Measurements from ENCODE around the gene GRM7. TPM values are rescaled to one million over a fixed set of nuclear protein-coding genes. Genes with fewer than 3 reads are reported as not detected.

GRM7 gene
- total and polyA plus RNA-seq, 2 experiments from 2014 or later: 1.7 to 2.7 TPM

DNA sequence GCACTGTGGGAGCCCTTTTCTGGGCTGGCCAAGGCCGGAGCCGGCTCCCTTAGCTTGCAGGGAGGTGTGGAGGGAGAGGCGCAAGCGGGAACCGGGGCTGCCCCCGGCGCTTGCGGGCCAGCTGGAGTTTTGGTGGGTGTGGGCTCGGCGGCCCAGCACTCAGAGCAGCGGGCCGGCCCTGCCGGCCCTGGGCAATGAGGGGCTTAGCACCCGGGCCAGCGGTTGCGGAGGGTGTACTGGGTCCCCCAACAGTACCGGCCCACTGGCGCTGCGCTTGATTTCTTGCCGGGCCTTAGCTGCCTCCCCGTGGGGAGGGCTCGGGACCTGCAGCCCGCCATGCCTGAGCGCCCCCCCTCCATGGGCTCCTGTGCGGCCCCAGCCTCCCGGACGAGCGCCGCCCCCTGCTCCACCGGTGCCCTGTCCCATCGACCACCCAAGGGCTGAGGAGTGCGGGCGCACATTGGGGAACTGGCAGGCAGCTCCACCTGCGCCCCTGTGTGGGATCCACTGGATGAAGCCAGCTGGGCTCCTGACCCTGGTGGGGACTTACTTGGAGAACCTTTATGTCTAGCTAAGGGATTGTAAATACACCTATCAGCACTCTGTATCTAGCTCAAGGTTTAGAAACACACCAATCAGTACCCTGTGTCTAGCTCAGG is 707.7 kb downstream of the GRM7 start:
- 98% methylated on average over 20 of the region's 34 CpGs for WGBS (ENCODE audit: low lambda C conversion rate, missing lambda C conversion rate)
- H3K4me3 ChIP-seq: no peak overlapping the region
- H4K20me1 ChIP-seq (ENCODE audit: insufficient read depth, poor library complexity, severe bottlenecking): no peaks in the 10 kb centered on the region
- H3K4me2 ChIP-seq: no peak overlapping the region
- no peak overlapping the region for H3K27ac ChIP-seq
- H3K9me3 ChIP-seq (ENCODE audit: low read depth): no peaks in the 10 kb centered on the region
- TF ChIP-seq EZH2phosphoT487 (IDR thresholded peaks at IDR 0.05; ENCODE audit: low read depth, severe bottlenecking, unreplicated experiment) (no peak), EZH2 (IDR thresholded peaks at IDR 0.05; ENCODE audit: borderline replicate concordance) (no peak)
- TF ChIP-seq, protein P1, sequence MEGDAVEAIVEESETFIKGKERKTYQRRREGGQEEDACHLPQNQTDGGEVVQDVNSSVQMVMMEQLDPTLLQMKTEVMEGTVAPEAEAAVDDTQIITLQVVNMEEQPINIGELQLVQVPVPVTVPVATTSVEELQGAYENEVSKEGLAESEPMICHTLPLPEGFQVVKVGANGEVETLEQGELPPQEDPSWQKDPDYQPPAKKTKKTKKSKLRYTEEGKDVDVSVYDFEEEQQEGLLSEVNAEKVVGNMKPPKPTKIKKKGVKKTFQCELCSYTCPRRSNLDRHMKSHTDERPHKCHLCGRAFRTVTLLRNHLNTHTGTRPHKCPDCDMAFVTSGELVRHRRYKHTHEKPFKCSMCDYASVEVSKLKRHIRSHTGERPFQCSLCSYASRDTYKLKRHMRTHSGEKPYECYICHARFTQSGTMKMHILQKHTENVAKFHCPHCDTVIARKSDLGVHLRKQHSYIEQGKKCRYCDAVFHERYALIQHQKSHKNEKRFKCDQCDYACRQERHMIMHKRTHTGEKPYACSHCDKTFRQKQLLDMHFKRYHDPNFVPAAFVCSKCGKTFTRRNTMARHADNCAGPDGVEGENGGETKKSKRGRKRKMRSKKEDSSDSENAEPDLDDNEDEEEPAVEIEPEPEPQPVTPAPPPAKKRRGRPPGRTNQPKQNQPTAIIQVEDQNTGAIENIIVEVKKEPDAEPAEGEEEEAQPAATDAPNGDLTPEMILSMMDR (IDR thresholded peaks at IDR 0.05; ENCODE audit: poor library complexity): no peak
- no peaks in the 10 kb centered on the region for H3K36me3 ChIP-seq (replicated peaks; ENCODE audit: insufficient read depth, low read depth)
- no peaks in the 10 kb centered on the region for H3K79me2 ChIP-seq
- H3K9me2 ChIP-seq (replicated peaks; ENCODE audit: insufficient read depth): no peaks in the 10 kb centered on the region
- H3K4me1 ChIP-seq (ENCODE audit: insufficient read depth): no peaks in the 10 kb centered on the region
- no peak overlapping the region for H2AFZ ChIP-seq
- no peaks in the 10 kb centered on the region for H3K27me3 ChIP-seq
- no peak for DNase-seq (ENCODE audit: low spot score)

DNA sequence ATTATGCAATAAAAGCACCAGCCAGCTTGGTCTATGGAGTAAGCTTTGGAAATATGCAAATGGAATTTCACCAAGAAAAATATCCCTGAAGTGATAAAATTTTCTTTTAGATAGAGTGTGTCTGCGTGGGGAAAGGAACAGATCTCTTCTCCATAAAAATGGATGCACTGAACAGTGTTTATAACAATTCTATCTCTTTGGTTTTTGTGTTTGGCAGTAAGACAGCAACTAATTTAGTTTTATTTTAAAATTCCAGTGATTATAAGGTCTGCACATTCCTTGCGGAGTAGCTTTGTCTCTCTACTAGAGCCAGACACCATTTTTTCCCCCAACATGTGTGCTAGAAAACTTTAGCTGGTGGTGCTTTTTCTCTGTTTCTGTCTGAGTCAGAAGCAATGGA is 712.4 kb downstream of the GRM7 start:
- Histone ChIP-seq H3K4me3 (no peak overlapping the region), H3K9me3 (ENCODE audit: low read depth) (no peaks in the 10 kb centered on the region), H3K9me2 (replicated peaks; ENCODE audit: insufficient read depth) (no peaks in the 10 kb centered on the region), H3K27me3 (no peaks in the 10 kb centered on the region), H3K4me1 (ENCODE audit: insufficient read depth) (peaks cover 15% of the 10 kb centered on the region), H3K36me3 (replicated peaks; ENCODE audit: insufficient read depth, low read depth) (no peaks in the 10 kb centered on the region), H4K20me1 (ENCODE audit: insufficient read depth, poor library complexity, severe bottlenecking) (no peaks in the 10 kb centered on the region), H3K27ac (no peak overlapping the region), H3K79me2 (no peaks in the 10 kb centered on the region), H2AFZ (no peak overlapping the region), H3K4me2 (peak overlapping the region; percentile 28)
- TF ChIP-seq, protein P1 (IDR thresholded peaks at IDR 0.05; ENCODE audit: poor library complexity): no peak
- DNase-seq (ENCODE audit: low spot score): no peak
- WGBS (ENCODE audit: low lambda C conversion rate, missing lambda C conversion rate): 47% methylated on average over 2 of the region's 2 CpGs

DNA sequence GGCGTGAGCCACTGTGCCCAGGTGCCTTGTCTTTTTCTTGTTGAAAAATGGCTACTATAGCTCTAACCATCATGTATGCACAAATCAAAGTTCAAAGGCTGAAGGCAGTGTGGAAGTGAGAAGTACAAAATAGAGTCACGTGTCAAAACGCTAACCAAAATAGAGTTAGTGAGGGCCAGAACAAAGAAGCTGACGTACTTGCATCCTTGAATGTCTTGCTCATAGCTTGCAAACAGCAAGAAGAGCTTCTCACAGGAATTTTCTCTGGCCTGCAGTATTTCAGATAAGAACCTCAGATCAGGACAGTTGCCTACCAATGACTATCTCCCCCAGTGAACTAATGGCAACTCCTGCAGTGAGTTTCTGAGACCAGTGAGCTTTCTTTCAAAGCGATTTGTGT is 713.5 kb downstream of the GRM7 start:
- DNase-seq (ENCODE audit: low spot score): peak; percentile 13
- WGBS (ENCODE audit: low lambda C conversion rate, missing lambda C conversion rate): 72% methylated on average over 5 of the region's 5 CpGs
- no peak overlapping the region for H3K4me2 ChIP-seq

More for the DNA sequence above, 713.5 kb downstream of the GRM7 start:
- Histone ChIP-seq H4K20me1 (ENCODE audit: insufficient read depth, poor library complexity, severe bottlenecking) (no peaks in the 10 kb centered on the region), H3K4me3 (no peak overlapping the region), H3K9me3 (ENCODE audit: low read depth) (no peaks in the 10 kb centered on the region), H3K27ac (no peak overlapping the region), H3K36me3 (replicated peaks; ENCODE audit: insufficient read depth, low read depth) (no peaks in the 10 kb centered on the region), H2AFZ (no peak overlapping the region), H3K79me2 (no peaks in the 10 kb centered on the region), H3K27me3 (no peaks in the 10 kb centered on the region), H3K4me1 (ENCODE audit: insufficient read depth) (peaks cover 15% of the 10 kb centered on the region), H3K9me2 (replicated peaks; ENCODE audit: insufficient read depth) (no peaks in the 10 kb centered on the region)
- TF ChIP-seq EZH2phosphoT487 (IDR thresholded peaks at IDR 0.05; ENCODE audit: low read depth, severe bottlenecking, unreplicated experiment) (no peak), EZH2 (IDR thresholded peaks at IDR 0.05; ENCODE audit: borderline replicate concordance) (no peak)
- TF ChIP-seq, protein P1 (IDR thresholded peaks at IDR 0.05; ENCODE audit: poor library complexity): no peak
